H54 (cell line): Measurements from ENCODE around the gene ROS1.

Experiments used
- DNase-seq: peaks from one replicate; pipeline ENCODE4 v3.0.0; 2011; ENCODE audit warnings: low spot score, mixed read lengths; ENCODE audit not compliant: insufficient read length
- FAIRE-seq: peaks from 3 replicates; lab custom pipeline; 2011; peaks lifted over from hg19 to GRCh38; lab: Jason Lieb, UNC
- POLR2A ChIP-seq: IDR thresholded peaks from 2 replicates; pipeline ENCODE4 v1.6.1; 2011; ENCODE audit warnings: low read depth, mild to moderate bottlenecking, low read length

ROS1 gene

DNA sequence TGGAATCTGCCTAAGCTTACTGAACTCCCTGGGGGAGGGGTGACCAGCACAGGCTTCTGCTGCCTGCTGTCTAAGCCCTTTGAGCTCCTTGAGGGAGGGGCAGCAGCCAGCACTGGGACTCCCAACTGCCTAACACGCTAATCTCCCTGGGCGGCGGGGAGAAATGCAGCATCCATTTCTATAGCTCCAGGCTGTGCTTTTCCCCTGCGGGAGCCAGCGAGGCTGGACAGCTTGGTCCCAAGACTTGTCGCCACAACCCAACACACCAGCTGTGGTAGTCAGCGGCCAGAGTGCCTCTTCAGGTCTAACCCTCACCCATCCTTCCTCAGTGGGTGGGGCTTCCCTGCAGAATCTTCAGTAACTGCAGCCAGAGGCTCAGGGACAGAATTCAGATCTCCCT, 95.8 kb downstream of the ROS1 start:
- TF ChIP-seq POLR2A: no peak
- DNase-seq: no peak
- no peak for FAIRE-seq

DNA sequence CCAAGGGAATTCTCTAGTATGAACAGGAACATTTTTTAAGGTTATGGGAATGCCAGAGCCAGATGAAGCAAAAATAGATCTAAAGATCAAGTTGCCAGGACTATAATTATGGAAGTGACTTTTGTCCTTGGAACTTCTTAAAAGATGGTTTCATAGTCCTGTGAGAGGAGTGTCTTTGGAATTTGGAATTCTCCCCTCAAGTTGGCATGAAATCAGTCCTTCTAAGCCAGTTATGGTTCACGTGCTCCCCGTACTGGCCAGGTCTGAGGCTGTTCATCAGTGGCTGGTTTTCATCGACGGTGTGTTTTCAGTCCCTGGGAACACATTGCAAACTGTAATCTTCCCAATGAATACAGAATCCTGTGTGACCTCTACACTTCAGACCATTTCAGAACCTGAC, 97.2 kb downstream of the ROS1 start:
- TF ChIP-seq POLR2A: no peak
- FAIRE-seq (no peak), DNase-seq (no peak)

DNA sequence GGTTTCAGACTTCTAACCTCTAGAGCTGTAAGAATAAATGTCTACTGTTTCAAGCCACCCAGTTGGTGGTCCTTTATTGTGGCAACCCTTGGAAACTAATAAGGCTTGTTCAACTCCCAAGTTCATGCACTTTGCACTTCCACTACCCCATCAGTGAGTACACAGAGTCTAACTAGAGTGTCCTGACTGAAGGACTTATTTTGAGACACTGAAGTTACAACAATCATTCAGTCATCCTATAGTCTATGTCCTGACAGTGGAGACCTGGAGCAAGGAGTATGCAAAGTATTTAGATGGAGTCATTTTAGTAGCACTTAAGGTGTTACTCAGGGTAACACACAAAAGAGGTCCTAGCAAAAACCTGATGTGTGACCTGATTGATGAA, 97.7 kb downstream of the ROS1 start:
- FAIRE-seq: no peak
- TF ChIP-seq POLR2A: no peak
- no peak for DNase-seq

DNA sequence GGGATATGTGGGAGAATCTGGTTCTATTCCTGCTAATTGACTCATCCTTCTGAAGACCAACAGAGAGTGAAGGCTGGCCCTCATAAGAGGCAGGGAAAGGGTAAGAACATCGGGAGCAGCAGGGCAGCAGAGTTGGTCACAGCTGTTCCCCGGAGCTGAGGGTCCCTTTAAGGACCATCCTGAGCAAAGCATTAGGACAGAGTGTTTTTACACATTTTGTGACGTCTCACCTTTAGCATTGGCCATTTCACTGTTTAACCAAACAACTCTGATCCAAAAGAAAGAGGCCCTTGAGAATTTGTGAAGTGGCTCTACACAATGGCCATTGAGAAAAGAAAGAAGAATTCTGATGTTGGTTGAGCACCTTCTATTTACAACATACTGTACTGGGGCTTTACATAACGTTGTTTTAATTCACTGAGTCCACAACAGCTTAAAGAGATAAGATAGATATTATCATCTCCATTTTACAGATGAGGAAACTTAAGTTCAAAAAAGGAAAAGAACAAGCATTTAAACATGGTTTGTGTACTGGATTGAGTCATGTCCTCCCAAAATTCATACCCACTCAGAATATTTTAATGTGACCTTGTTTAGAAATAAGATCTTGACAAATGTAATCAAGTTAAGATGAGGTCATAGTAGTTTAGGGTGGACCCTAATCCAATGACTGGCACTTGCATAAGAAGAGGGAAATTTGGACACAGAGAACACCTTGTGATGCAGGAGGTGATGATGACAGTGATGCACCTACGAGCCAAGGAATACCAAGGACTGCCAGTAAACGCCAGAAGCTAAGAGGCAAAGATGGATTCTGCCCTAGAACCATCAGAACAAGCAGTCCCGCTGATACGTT, 98.4 kb downstream of the ROS1 start:
- DNase-seq (no peak), FAIRE-seq (no peak)
- no peak for TF ChIP-seq POLR2A

DNA sequence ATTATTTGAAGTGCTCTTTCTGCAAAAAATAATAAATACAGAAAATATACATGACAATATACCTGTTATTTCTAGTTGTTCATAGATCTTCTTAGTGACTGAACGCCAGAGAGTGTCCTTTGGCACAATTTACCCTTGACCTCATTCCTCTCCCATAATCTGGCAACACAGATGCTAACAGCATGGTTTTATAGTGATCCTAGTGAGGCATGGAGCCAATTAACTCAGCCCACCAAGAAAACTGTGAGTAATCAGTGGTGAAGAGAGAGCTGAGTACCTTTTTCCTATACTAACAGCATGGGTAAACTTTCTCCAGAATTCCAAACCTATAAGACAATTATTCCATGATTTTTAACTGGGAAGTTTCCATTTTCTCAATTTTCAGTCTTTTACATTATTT, 99.3 kb downstream of the ROS1 start:
- no peak for FAIRE-seq
- no peak for DNase-seq
- TF ChIP-seq POLR2A: no peak

DNA sequence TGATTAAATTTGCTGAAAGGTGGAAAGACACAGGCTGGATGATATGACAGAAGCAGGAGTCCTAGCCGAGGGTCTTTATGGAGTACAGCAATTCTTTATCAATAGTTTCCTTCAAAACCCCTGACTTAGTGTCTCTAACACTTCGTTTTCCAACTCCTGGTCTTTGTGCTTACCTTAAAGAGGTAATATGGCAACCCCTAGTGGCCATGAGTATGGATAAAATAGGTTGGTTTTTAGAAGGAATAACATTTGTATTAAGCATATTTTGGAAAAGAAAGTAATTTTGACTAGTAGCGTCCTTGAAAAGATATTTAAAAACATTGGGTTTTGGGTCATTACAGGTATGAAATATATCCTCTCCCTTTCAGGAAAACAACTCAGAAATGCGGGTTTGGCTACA, 108.5 kb downstream of the ROS1 start:
- DNase-seq (no peak), FAIRE-seq (no peak)
- TF ChIP-seq POLR2A: no peak

DNA sequence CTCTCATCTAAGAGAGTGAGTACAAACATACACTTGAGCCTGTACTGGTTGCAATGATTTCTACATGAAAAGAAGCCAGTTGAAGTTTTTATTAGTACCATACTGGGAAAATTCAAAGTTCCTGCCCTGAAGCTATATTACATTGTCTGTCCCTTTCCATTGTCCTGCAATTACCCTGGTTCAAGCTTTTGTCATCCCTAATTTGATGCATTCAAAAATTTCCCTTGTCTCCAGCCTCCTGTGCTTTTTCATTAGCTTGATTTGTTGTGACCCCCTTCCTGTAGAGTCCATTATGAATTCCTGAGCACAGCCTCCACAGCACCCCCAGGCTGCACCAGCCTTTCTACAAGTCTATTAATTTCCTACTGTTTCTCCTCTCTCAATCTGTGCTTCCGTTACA, 114.0 kb downstream of the ROS1 start:
- no peak for DNase-seq
- FAIRE-seq: no peak
- TF ChIP-seq POLR2A: no peak

DNA sequence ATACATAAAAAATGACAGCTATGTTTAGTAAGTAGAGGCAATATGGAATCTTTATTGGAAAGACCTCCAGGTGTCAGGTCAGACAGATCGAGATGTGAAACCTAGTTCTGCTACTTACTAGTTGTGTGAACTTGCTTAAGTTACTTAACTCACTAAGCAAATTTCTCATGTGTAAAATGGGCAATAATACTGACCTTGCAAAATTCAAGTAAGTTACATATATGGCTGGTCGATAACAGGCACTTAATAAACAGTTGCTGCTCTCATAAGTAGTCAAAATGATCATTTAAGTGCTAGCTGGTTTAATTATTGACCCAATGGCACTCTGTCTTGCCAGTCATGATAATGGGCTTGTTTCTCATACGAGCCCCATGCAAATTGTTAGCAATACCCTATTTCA, 114.4 kb downstream of the ROS1 start:
- DNase-seq (no peak), FAIRE-seq (no peak)
- no peak for TF ChIP-seq POLR2A

DNA sequence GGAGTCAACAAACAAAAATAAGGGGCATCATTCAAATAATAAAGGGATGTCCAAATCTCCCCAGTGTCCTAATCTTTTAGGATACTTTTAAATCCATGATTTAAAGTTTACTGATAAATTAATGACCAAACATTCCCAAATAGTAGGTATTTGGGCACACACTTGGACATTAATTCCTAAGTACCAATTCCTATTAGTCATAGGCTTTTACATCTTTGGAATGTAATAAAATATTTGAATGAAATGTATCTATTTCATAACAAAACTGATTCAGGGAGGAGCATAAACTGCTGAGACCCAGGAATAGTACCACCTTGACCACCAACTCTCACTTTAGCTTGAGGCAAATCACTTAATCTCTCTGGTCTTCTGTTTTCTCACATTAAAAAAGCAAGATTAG, 116.1 kb downstream of the ROS1 start:
- DNase-seq (no peak), FAIRE-seq (no peak)
- no peak for TF ChIP-seq POLR2A

DNA sequence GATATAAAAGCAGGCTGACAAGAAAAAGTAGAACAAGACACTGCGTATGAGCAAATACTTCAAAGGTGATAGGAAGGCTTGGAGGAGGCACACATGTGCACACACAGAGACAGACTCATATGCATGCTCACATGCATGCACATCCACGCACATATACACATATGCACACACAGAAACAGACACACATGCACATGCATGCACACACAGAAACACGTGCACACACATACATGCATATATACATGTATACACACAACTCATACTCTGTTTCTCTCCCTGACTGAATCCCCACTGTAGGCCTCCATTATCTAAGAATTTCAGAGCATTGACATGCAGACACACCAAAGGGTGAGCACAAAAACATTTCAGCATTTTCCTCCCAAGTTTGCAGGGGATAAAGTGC, 116.7 kb downstream of the ROS1 start:
- FAIRE-seq: no peak
- DNase-seq: no peak
- no peak for TF ChIP-seq POLR2A

DNA sequence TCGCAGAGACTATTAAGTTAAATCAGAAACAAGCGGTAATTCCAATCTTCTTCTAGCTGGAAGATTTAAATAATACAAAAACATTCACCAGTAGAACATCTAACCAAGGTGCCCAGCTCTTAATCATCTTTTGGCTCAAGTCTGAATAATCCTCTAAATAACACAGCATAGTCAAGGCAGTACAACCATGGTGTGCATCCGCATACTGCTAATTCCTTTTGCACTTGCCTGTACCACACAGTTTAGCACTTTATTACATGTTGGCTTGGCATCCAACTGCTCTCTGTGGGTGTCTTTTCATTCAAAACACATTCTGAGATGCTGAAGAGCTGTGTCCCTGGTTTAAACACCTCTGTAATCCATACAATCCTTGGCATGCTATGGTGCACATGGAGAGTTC, 118.1 kb downstream of the ROS1 start:
- DNase-seq (no peak), FAIRE-seq (no peak)
- no peak for TF ChIP-seq POLR2A

DNA sequence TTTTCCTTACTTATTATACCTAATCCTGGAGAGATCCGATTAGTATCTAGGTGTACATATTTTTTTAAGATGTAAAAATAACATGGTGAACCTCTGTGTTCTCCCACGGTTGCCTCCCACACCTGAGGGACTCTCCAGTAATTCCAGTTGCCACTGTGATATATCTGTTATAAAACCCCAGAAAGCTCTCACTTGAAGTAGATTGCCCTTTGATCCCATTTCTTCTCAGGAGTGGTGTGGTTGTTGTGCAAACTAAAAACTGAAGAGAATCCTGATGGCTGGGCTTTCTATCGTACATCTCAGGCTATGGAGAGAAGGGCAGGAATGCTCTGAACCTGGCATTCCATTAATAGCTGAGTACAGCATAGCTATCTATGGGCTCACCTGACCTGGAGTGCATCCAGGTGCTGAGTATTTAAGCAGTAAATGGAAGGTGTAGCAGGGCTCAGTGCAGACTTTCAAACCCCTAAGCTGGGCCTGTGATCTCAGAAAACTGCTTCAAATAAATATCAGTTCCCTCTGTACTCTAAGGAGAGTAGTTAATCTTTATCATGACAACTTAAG, 119.4 kb downstream of the ROS1 start:
- DNase-seq (no peak), FAIRE-seq (no peak)

DNA sequence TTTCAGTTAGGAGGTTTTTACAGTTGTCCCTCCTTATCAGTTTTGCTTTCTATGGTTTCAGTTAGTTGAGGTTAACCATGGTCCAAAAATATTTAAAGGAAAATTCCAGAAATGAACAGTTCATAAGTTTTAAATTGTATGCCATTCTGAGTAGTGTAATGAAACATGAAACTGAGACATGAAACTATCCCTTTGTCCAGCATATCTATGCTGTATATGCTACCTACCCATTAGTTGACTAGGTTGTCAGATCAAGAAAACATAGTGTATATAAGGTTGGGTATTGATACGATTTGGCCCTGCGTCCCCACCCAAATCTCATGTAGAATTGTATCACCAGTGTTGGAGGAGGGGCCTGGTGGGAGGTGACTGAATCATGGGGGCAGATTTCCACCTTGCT, 121.3 kb downstream of the ROS1 start:
- FAIRE-seq: no peak
- no peak for DNase-seq
- TF ChIP-seq POLR2A: no peak

More for the DNA sequence above, 119.4 kb downstream of the ROS1 start:
- no peak for TF ChIP-seq POLR2A

DNA sequence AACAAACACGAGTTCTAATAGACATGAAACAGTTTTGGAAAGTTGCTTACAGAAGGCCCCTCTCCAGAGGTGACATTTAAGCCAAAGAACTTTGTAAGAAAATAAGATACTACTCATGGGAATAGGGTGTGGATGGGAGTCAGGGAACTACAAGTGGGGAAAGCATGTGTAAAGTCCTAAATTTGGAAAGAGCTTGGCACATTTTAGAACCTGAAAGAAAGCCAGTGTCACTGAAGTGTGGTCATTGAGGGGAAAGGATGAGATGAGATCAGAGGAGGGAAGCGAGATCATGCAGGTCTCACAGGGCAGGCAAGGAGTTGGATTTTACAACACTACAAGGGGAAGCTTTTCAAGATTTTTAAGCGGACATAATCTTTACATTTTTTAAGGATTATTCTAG, 122.4 kb downstream of the ROS1 start:
- FAIRE-seq (no peak), DNase-seq (no peak)
- TF ChIP-seq POLR2A: no peak

DNA sequence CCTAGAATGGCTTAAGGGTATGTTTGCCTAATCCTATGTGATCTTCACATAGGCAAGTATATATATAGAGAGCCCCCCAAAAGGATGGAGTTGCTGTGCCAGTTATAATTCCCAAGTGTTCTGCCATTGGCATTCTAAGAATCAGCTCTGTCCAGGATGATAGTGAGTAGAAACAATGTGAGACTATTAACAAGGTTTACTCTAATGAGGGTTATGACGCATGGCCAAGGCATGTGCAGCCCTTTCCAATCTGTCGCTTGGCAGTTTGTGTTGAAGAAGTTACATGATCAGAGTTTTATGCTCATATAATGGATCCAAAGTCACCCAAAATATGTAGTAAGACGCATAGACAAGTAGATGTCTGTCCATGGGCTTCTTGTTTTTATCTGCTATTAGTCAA, 126.8 kb downstream of the ROS1 start:
- DNase-seq (no peak), FAIRE-seq (no peak)
- TF ChIP-seq POLR2A: no peak
